Effector CD8-positive, alpha-beta T cell (primary cell): ENCODE results near the gene HARS2.
A peak's percentile ranks its signal among the peaks of the same experiment; 100 is the strongest.
"Not testable (repeated sequence)": the region's sequence is repeated elsewhere in the genome, so short reads cannot be mapped to it uniquely, and the experiment has no call there.

Experiments used
- DNase-seq: peaks from one replicate; lab custom pipeline; 2025; lab: John Stamatoyannopoulos, UW
- total RNA-seq, 4 experiments: gene quantifications; one replicate each; lab custom pipeline; 2026; lab: John Stamatoyannopoulos, UW

The HARS2 gene, protein sequence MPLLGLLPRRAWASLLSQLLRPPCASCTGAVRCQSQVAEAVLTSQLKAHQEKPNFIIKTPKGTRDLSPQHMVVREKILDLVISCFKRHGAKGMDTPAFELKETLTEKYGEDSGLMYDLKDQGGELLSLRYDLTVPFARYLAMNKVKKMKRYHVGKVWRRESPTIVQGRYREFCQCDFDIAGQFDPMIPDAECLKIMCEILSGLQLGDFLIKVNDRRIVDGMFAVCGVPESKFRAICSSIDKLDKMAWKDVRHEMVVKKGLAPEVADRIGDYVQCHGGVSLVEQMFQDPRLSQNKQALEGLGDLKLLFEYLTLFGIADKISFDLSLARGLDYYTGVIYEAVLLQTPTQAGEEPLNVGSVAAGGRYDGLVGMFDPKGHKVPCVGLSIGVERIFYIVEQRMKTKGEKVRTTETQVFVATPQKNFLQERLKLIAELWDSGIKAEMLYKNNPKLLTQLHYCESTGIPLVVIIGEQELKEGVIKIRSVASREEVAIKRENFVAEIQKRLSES
- 69.0 to 102 (median 72.8) reads per million in 4 experiments for total RNA-seq

DNA sequence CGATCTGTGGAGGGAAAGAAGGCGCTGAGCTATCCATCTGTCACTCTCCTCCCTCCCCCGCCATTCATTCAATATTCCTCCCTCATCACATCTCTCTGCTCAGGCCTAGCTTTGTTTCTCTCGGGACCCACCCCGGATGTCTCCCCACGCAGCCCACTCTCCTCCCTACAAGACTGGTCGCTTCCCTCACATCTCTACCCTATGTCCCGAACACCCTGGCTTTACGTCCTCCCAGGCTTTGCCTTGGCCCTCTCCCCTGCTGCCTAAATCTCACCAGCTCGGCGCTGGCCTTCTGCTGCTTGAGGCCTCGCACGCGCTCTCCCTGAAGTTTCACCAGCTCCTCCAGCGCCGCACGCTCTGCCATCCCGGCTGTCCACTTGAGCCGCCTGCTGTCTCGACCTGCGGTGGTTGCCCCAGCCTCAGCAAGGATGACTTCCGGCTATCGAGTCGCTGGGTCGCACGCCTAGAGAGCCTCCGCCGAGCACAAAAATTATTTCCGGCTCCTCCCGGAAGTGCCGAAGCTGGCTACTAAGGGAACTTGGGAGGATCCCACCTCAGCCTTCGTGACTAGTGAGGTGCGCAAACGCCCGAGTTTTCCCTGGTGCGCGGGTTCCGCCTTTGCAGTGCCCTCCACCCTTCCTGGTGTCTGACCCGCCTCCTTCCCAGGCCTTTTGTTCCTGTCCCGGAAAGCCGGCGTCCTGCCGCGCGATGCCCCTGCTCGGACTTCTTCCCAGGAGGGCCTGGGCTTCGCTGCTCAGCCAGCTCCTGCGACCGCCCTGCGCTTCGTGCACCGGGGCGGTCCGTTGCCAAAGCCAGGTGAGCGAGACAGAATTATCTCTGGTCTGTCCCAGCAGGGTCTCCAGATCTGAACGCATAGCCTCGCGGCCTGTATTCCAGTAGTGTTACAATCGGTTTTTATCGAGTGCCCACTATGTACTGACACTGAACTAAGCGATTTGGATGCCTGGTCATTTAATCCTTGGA lies at the start of gene HARS2, which contains the start of gene HARS1:
Gene HARS2 (plus strand): TSS at position 515 of the 984 bp plus-strand sequence. CDS start 194 bp downstream, at position 709.
Gene HARS1 (minus strand): TSS at position 430 of the 984 bp plus-strand sequence. CDS start 66 bp downstream, at position 364.
- DNase-seq, result peak; percentile 72

DNA sequence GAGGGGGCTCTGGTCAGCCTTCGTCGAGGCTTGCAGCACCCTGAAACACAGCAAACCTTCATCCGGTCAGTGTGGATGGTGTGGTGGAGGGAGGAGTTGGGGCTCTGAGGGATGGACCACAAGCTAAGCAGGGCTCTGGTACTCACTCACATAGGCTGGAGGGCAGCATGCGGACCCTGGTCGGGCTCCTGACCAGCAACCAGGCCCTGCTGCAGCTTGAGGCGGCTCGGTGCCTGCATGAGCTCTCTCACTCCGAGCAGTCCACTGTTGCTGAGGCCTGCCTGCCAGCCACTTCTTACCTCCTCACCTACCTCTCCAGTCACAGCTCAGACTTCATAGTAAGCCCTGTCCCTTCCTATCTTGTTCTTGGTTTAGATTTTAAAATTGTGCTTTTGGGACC lies 49.5 kb upstream of the HARS2 start:
- DNase-seq, result no peak

DNA sequence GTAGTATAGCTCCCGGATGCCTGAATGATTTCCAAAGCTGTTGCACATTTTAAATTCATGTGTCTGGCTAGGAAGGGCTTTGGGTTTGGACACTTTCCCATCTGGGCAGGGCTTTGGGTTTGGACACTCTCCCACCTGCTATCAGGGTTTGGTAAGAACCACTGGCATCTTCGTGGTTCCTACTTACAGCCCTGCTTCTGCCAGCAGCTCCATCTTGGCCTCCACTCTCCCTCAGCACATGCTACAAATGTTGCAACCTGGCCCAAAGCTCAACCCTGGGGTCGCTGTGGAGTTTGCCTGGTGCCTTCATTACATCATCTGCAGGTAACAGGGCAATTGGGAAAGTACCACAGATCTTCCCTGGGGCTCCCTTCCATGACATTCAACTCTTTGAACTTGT lies 48.5 kb upstream of the HARS2 start:
- no peak for DNase-seq

DNA sequence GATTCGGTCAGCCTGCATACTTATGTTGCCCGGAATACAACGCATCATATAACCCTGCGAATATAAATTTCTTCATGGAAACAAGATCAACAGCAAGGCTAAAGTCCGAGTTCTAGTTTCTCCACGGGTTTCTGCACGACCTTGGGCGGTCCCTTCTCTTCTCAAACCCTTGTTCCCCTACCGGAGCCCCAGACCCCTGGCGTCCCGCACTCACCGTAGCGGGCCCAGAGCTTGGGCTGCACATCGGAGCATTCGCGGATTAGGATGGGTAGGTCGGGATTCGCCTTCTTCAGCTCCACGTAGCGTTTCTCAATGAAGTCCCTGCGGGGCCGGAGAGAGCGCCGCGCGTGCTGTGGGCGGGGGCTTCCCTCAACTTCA lies 44.2 kb upstream of the HARS2 start:
- DNase-seq, result no peak

DNA sequence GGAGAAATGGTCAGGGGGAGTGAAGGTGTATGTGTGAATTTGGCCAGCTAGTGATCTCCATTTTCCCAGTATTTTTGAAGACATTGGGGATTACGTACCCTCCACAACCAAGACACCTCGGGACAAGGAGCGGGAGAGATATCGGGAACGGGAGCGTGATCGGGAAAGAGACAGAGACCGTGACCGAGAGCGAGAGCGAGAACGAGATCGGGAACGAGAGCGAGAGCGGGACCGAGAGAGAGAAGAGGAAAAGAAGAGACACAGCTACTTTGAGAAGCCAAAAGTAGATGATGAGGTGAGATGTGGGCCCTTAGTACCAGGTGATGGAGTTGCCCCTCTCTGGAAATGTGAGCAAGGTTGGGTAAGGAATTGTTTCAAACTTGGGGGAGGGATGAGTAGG lies 32.4 kb upstream of the HARS2 start:
- no peak for DNase-seq

DNA sequence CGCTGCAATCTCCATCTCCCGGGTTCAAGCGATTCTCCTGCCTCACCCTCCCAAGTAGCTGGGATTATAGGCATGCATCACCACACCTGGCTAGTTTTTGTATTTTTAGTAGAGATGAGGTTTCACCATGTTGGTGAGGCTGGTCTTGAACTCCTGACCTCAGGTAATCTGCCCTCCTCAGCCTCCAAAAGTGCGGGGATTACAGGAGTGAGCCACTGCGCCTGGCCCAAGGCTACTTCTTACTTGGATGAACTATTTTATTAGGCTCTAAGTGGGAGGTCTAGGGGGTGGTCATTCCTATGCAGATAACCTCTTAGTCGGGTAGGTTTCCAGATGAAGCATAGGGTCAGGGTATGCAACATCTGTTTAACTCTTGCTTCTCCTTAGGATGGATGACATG lies 30.9 kb upstream of the HARS2 start:
- DNase-seq, result not testable (repeated sequence)

DNA sequence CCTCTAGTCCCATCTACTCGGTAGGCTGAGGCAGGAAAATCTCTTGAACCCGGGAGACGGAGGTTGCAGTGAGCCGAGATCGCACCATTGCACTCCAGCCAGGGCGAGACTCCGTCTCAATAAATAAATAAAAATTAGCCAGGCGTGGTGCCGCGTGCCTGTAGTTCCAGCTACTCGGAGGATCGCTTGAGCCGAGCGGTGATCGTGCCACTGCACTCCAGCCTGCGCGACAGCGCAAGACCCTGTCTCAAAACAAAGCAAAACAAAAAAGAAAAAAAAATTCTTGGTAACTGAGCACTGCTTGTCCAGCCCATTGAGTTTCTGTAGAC lies 27.3 kb upstream of the HARS2 start:
- DNase-seq, result no peak

DNA sequence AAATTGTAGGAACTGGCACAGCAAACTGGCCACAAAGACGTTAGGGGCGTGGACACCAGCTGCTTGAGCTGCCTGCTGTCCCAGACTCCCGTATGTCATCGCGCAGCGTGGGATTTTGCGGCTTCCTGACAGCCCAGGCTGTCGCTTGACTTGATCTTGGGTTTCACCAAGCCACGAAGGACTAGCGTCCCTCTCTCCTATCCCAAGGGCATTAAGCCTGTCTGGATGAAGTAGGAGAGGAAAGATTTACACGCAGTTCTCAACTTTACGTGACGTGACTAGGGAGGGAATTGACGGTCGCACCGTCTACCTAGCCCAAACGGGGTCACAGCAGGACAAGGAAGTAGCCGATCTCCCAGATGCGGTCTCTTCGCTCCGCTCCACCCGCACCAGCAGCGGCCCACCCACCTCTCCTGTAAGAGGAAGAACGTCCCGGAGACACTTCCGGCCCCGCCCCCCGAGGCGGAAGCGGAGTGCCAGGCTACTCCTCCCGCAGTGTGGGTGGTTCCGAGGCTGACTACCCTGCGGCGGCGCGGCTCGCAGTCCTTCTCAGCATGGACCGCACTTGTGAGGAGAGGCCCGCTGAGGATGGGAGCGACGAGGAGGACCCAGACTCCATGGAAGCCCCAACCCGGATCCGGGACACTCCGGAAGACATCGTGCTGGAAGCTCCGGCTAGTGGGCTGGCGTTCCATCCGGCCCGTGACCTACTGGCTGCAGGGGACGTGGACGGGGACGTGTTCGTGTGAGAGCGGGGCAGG lies 26.7 kb upstream of the HARS2 start, which contains the start of gene WDR55:
Gene WDR55 (plus strand): TSS at position 546 of the 761 bp plus-strand sequence. CDS start 9 bp downstream, at position 555.
- DNase-seq, result peak; percentile 93

DNA sequence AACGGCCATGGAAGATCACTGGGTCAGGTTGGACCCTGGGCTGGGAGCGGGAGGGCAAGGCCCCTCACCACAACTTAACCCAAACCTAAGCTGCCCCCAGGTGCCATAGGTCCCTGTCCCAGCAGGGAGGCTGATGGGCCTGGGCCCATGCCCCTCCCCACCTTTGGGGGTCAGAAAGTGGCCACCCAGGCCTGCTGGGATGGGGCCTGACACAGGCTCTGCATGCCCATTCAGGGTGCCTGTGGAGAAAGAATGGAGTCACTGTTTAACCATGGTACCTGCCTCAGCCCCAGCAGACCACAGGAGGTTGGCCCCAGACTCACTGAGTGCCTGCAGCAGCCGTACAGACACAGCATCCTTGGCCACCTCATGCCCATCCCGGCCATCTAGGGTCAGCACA lies 20.2 kb upstream of the HARS2 start:
- DNase-seq, result not testable (repeated sequence)

DNA sequence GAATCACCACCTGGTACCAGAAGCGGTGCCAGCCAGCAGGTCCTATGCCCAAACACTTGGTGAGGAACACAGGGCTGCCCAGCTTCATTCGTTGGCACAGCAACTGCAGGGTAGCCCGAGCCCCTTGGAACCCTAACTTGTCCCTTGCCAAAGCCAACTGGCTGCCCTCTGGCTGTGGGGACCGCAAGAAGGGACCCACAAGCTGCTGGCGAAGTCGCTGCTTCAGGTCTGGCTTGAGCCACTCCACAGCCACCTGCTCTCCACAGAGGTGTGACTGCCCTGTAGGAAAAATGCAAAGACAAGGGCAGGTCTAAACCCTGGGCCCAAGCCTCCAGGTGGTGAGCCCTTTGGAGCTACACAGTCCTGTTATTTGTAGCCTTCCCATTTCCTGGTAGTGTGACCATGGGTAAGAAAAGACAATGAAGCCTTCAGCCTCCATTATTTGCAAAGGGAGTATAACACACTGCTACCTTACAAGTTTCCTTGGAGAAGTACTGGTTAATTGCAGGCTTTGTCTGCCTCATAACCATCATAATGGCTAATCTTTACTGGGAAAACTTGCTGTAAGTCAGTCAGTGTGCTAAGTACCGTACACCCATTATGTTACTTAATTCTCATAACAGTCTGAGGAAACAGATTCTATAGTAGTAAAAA lies 19.7 kb upstream of the HARS2 start:
- no peak for DNase-seq

DNA sequence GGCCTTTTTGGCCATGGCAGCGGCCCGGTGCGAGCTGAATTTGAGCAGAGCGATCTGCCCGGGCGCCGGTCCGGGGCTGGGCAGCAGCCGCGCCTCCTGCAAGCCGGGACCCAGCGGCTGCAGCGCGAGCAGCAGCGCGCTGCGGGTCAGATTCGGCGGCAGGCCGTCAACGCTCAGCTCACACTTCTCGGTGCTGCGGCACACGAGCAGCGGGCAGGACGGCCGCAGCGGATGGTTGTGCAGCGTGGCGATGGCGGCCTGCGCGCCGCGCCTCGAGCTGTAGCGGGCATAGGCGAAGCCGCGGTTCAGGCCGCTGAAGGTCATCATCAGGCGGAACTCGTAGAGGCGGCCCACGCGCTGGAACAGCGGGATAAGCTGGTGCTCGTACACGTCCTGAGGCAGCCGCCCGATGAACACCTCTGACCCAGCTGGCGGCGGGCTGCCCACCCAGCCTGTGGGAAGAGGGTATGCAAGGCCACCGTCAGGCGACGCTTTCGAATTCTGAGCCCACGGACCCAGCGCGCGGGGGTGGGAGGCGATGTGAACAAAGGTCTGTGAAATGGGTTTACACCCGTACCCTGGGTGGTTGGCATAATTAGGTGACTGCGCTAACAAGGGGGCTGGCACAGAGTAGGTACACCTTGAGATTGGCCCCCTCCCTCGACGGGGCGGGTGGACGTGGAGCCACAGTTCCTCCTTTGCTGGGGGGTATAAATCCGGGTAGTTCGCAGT lies 18.6 kb upstream of the HARS2 start:
- no peak for DNase-seq

DNA sequence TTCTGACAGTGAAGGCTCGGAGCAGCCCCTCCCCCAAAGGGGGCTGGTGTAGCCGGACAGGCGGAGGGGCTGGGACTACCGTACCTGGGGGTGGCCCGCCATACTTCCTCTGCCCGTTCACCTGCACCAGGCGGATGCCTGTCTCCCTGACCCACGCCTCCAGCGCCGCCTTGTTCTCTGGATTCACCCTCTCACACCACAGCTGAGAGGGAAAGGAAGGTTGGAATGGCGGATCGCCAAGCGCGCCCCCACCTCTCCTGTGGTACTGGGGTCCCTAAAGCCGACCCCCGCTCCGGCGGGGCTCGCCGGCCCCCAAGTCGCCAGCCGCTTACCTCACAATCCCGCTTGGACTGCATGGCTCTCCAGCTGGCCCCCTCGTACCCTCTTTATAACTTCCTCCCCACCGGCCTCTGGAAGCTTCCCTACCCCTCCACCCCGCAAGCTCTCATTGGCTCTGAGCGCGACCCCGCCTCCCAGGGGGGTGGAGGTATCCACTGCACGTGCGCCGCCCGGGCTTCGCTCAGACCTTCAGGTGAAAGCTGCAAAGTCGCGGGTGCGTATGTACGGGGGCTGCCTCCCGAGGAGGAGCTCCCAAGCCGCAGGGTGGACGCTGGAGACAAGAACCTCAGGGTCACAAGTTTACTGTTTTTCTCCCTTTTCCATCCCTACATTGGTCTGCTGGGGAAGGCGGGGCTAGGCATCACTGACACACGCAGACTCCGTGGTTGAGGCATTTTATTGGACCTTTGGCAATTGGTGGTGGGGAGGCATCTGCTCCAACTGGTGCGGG lies 17.9 kb upstream of the HARS2 start, which contains the start of gene DND1:
Gene DND1 (minus strand): TSS at position 390 of the 790 bp plus-strand sequence. CDS start 34 bp downstream, at position 356.
- DNase-seq, result no peak

DNA sequence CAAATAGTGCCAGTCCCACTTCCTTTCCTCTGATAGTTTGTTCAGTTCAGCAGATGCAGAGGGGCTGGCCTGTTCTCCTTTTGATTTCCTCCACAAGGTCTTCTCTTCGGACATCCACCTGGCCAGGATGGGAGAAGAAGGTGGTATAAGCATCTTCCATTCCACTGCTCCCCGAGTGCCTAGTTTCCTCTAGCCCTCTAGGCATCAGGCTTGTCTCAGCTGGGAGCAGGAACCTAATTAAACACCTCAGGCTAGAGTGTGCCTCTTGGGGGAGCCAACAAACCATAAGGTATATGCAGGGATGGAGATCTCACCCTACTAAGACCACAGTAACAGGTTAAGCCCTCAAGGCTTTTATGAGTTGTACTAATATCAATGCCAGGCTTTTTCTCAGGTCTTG lies 17.0 kb upstream of the HARS2 start:
- no peak for DNase-seq

DNA sequence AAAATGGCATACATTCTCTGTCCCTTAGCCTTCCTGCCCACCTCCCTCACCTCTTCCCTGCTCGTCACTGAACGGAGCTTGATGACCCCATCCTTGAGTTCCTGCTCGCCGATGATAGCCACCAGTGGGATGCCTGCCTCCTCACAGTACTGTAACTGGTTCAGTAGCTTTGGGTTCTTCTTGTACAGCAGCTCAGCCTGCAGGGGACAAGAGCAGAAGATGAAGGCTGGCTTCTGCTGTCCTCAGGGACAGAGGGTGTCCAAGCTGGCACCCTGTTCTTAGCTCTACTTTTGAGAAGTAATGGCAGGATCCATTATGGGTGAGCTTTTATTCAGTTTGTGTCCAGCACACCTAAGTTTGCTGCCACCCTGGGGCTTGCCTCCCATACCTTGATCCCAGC lies 16.6 kb upstream of the HARS2 start:
- no peak for DNase-seq

DNA sequence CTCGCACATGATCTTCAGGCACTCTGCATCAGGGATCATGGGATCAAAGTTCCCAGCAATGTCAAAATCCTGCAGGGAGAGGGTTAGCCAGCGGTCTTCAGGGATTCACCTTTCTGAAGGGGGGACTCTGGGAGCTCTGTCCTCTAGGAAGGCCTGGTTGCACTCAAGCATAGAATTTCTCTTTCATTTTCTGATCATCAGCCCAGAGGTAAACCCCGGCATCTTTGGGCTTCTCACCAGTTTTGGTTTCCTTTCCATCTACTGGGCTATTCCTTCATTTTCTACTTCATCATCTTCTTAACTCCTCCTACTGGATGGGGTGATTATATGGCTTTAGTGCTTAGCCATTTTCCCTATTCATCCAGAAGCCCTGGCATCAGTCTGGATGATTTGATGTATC lies 13.3 kb upstream of the HARS2 start:
- DNase-seq, result no peak

DNA sequence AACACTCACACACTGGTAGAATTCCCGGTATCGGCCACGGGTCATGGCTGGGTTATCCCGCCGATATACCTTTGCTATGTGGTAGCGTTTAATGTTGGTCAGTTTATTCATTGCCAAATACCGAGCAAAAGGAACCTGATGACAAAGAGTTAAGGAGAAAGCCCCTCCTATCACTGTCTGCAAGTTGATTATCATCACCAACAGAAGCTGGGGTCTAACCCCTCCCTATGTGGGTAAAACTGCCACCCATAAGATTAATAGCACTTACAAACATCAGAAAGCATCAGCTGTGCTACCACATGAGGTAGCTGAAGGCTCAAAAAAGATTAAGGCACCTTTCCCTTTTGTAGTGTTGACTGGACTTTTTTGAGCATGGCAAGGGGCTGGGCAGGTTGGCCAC lies 12.3 kb upstream of the HARS2 start:
- DNase-seq, result no peak

DNA sequence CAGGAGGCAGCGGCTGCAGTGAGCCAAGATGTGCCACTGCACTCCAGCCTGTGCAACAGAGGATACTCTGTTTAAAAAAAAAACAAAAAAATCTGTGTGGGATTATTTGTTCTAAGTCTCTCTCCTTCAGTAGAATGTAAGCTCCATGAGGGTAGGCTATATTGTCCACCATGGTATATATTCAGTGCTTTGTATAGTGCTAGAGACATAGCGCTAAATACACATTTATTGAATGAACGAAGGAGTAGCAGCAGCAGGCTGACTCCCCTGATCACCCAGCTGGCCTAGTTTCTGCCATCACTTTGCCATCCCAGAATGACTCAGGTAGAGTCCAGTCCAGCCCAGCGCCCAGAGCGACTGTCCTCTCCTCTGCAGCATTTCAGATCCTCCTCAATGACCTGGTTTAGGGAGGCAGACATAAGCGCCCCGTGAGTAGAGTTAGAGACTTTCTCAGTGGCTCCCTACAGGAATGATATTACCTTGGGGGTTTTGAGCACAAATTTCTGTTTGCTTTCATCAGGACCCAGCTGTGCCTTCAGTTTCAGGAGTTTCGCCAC lies 801 bp upstream of the HARS2 start:
- no peak for DNase-seq

DNA sequence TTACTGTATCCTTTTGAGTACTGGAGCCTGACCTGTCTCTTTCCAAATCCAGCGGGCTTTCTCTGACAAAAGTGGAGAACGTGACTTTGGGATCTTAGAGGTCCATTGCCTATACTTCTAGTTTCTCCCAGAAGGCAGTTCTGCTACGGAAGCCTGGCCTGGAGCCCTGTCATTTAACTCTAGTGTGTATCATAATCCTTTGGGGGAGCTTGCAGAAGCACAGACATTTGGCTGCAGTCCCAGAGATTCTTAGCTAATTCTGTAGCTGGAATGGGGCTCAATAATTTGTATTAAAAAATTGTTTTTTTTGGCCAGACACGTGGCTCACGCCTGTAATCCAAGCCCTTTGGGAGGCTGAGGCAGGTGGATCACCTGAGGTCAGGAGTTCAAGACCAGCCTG lies 3.0 kb downstream of the HARS2 start:
- no peak for DNase-seq

DNA sequence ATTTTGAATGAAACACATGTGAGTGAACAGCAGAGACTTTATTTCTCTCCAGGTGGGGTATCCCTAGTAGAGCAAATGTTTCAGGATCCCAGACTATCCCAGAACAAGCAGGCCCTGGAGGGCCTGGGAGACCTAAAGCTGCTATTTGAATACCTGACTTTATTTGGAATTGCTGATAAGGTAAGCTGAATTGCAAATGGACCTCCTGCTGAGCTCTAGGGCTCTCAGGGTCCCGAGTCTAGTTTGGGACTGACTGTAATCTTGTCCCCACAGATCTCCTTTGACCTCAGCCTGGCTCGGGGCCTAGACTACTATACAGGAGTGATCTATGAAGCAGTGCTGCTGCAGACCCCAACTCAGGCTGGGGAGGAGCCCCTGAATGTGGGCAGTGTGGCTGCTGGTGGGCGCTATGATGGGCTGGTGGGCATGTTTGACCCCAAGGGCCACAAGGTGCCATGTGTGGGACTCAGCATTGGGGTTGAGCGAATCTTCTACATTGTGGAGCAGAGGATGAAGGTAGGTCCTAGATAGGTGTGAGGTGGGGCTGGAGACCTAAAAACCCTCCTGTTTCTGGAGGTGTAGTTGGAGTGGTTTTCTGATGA lies 5.7 kb downstream of the HARS2 start:
- DNase-seq, result no peak
